ENCODE measurements around the gene OR2T6. TPM values are rescaled to one million over a fixed set of nuclear protein-coding genes. Genes with fewer than 3 reads are reported as not detected.

The OR2T6 gene
- polyA plus RNA-seq, 1 donor (not counting 4 experiments of a cell fraction or from before 2014, with no cell fraction given): not detected

- FAIRE-seq: no peak
- Histone ChIP-seq H2AFZ (ENCODE audit: control insufficient read depth, low read length) (no peak within 1 kb of the TSS), H4K20me1 (ENCODE audit: control insufficient read depth, extremely low read depth, insufficient read depth, low read length) (no peaks in the 10 kb centered on the region), H3K27ac (ENCODE audit: control insufficient read depth, insufficient read depth, low read length) (no peak within 1 kb of the TSS), H3K9me1 (ENCODE audit: control insufficient read depth, extremely low read depth, insufficient read depth, low read length) (no peaks in the 10 kb centered on the region), H3K9ac (ENCODE audit: control insufficient read depth, extremely low read depth, insufficient read depth, low read length) (no peak within 1 kb of the TSS), H3K27me3 (ENCODE audit: control insufficient read depth, extremely low read depth, insufficient read depth, low read length) (no peaks in the 10 kb centered on the region), H3K4me1 (ENCODE audit: control insufficient read depth, extremely low read depth, insufficient read depth, low read length) (no peaks in the 10 kb centered on the region), H3K9me3 (ENCODE audit: control insufficient read depth, low read depth, low read length) (peaks cover 2% of the 10 kb centered on the region), H3K36me3 (ENCODE audit: control insufficient read depth in 2 of 2, extremely low read depth in 1 of 2, insufficient read depth in 2 of 2, low read length in 2 of 2) (no peaks in the 10 kb centered on the region), H3K4me3 (ENCODE audit: control insufficient read depth in 2 of 3, extremely low read depth in 1 of 3, insufficient read depth in 2 of 3, low read depth in 1 of 3, low read length in 3 of 3) (no peak within 1 kb of the TSS), H3K79me2 (ENCODE audit: control insufficient read depth, insufficient read depth, low read length) (no peaks in the 10 kb centered on the region), H3K4me2 (ENCODE audit: control insufficient read depth, extremely low read depth, insufficient read depth, low read depth, low read length) (no peak within 1 kb of the TSS)
- DNase-seq (ENCODE audit: low read depth, low spot score): no peak
- TF ChIP-seq EZH2 (IDR thresholded peaks at IDR 0.05; ENCODE audit: low read length): no peak
- TF ChIP-seq, protein P1, sequence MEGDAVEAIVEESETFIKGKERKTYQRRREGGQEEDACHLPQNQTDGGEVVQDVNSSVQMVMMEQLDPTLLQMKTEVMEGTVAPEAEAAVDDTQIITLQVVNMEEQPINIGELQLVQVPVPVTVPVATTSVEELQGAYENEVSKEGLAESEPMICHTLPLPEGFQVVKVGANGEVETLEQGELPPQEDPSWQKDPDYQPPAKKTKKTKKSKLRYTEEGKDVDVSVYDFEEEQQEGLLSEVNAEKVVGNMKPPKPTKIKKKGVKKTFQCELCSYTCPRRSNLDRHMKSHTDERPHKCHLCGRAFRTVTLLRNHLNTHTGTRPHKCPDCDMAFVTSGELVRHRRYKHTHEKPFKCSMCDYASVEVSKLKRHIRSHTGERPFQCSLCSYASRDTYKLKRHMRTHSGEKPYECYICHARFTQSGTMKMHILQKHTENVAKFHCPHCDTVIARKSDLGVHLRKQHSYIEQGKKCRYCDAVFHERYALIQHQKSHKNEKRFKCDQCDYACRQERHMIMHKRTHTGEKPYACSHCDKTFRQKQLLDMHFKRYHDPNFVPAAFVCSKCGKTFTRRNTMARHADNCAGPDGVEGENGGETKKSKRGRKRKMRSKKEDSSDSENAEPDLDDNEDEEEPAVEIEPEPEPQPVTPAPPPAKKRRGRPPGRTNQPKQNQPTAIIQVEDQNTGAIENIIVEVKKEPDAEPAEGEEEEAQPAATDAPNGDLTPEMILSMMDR (optimal IDR thresholded peaks at IDR 0.05 in 1 of 3, IDR thresholded peaks at IDR 0.05 in 1 of 3, conservative IDR thresholded peaks at IDR 0.05 in 1 of 3; ENCODE audit: extremely low read depth in 1 of 3, insufficient read depth in 2 of 3, low read length in 3 of 3): no peak
- dilution Hi-C loops (cut with MboI; ENCODE audit: extremely low pct_ligation_motif_present, low sequenced_read_pairs): no loop called here
Measured at GRCh38 chr1:248361121-248361715, 14.3 kb upstream of the OR2T6 start, which contains the start of gene OR2T4. TSS of gene OR2T4 (plus strand) at chr1:248361665. CDS start at chr1:248361665, 0 bp downstream.

- Histone ChIP-seq H3K4me2 (ENCODE audit: control insufficient read depth, extremely low read depth, insufficient read depth, low read depth, low read length) (no peak overlapping the region), H3K36me3 (ENCODE audit: control insufficient read depth in 2 of 2, extremely low read depth in 1 of 2, insufficient read depth in 2 of 2, low read length in 2 of 2) (no peaks in the 10 kb centered on the region), H3K27me3 (ENCODE audit: control insufficient read depth, extremely low read depth, insufficient read depth, low read length) (no peaks in the 10 kb centered on the region), H3K9me3 (ENCODE audit: control insufficient read depth, low read depth, low read length) (no peaks in the 10 kb centered on the region), H3K9me1 (ENCODE audit: control insufficient read depth, extremely low read depth, insufficient read depth, low read length) (no peaks in the 10 kb centered on the region), H3K27ac (ENCODE audit: control insufficient read depth, insufficient read depth, low read length) (no peak overlapping the region), H2AFZ (ENCODE audit: control insufficient read depth, low read length) (no peak overlapping the region), H3K4me3 (ENCODE audit: control insufficient read depth in 2 of 3, extremely low read depth in 1 of 3, insufficient read depth in 2 of 3, low read depth in 1 of 3, low read length in 3 of 3) (no peak overlapping the region), H3K9ac (ENCODE audit: control insufficient read depth, extremely low read depth, insufficient read depth, low read length) (no peak overlapping the region), H3K4me1 (ENCODE audit: control insufficient read depth, extremely low read depth, insufficient read depth, low read length) (no peaks in the 10 kb centered on the region), H3K79me2 (ENCODE audit: control insufficient read depth, insufficient read depth, low read length) (no peaks in the 10 kb centered on the region), H4K20me1 (ENCODE audit: control insufficient read depth, extremely low read depth, insufficient read depth, low read length) (no peaks in the 10 kb centered on the region)
- dilution Hi-C loops (cut with MboI; ENCODE audit: extremely low pct_ligation_motif_present, low sequenced_read_pairs): no loop called here
- no peak for FAIRE-seq
- no peak for DNase-seq (ENCODE audit: low read depth, low spot score)
- TF ChIP-seq EZH2 (IDR thresholded peaks at IDR 0.05; ENCODE audit: low read length): no peak
- TF ChIP-seq, protein P1 (optimal IDR thresholded peaks at IDR 0.05 in 1 of 3, IDR thresholded peaks at IDR 0.05 in 1 of 3, conservative IDR thresholded peaks at IDR 0.05 in 1 of 3; ENCODE audit: extremely low read depth in 1 of 3, insufficient read depth in 2 of 3, low read length in 3 of 3): no peak
Measured at GRCh38 chr1:248366609-248367008, 8.9 kb upstream of the OR2T6 start.

Measured in keratinocyte (primary cell).